Measurements from ENCODE around the gene MAGI2.
"Not testable (repeated sequence)": the region's sequence is repeated elsewhere in the genome, so short reads cannot be mapped to it uniquely, and the experiment has no call there.

The MAGI2 gene

GRCh38 chr7:78594156-78594555 is 859.3 kb downstream of the MAGI2 start:
- DNase-seq: no peak

GRCh38 chr7:78588393-78588792 is 865.1 kb downstream of the MAGI2 start:
- no peak for DNase-seq

GRCh38 chr7:78587443-78588044 is 865.9 kb downstream of the MAGI2 start:
- no peak for DNase-seq

- DNase-seq: no peak
Observed at GRCh38 chr7:78585980-78586379, 867.5 kb downstream of the MAGI2 start.

- no peak for DNase-seq
Observed at GRCh38 chr7:78578686-78579085, 874.8 kb downstream of the MAGI2 start.

GRCh38 chr7:78577174-78577952 is 876.1 kb downstream of the MAGI2 start:
- DNase-seq: not testable (repeated sequence)

GRCh38 chr7:78576236-78576635 is 877.2 kb downstream of the MAGI2 start:
- DNase-seq: peak; percentile 89

- no peak for DNase-seq
Observed at GRCh38 chr7:78571292-78571691, 882.2 kb downstream of the MAGI2 start.

- DNase-seq: no peak
Observed at GRCh38 chr7:78568690-78569089, 884.8 kb downstream of the MAGI2 start.

GRCh38 chr7:78567836-78568235 is 885.6 kb downstream of the MAGI2 start:
- DNase-seq: no peak

GRCh38 chr7:78565784-78566183 is 887.7 kb downstream of the MAGI2 start:
- no peak for DNase-seq

- DNase-seq: no peak
Observed at GRCh38 chr7:78563191-78563590, 890.3 kb downstream of the MAGI2 start.

GRCh38 chr7:78562191-78562590 is 891.3 kb downstream of the MAGI2 start:
- no peak for DNase-seq

GRCh38 chr7:78558566-78558965 is 894.9 kb downstream of the MAGI2 start:
- no peak for DNase-seq

- DNase-seq: no peak
Observed at GRCh38 chr7:78543976-78544375, 909.5 kb downstream of the MAGI2 start.

- DNase-seq: no peak
Observed at GRCh38 chr7:78542981-78543380, 910.5 kb downstream of the MAGI2 start.

- no peak for DNase-seq
Observed at GRCh38 chr7:78542541-78542940, 910.9 kb downstream of the MAGI2 start.

- no peak for DNase-seq
Observed at GRCh38 chr7:78539825-78540224, 913.6 kb downstream of the MAGI2 start.

- DNase-seq: peak; percentile 77
Observed at GRCh38 chr7:78535655-78536054, 917.8 kb downstream of the MAGI2 start.

- DNase-seq: no peak
Observed at GRCh38 chr7:78530351-78530750, 923.1 kb downstream of the MAGI2 start.

- no peak for DNase-seq
Observed at GRCh38 chr7:78529392-78529791, 924.1 kb downstream of the MAGI2 start.

GRCh38 chr7:78528964-78529363 is 924.5 kb downstream of the MAGI2 start:
- DNase-seq: no peak

- no peak for DNase-seq
Observed at GRCh38 chr7:78523930-78524329, 929.5 kb downstream of the MAGI2 start.

- DNase-seq: no peak
Observed at GRCh38 chr7:78521961-78522360, 931.5 kb downstream of the MAGI2 start.

- peak; percentile 67 for DNase-seq
Observed at GRCh38 chr7:78516450-78516849, 937.0 kb downstream of the MAGI2 start.

Measured in islet precursor cell (in vitro differentiated cells).